H1 (cell line): ENCODE results near the gene SAMD14. TPM values are rescaled to one million over a fixed set of nuclear protein-coding genes. Genes with fewer than 3 reads are reported as not detected.

ENCODE experiments used
- CTCF ChIA-PET: fragments of 300-600 bp; sonication (Branson Sonifier 250); formaldehyde crosslinking; loops from one replicate; lab custom pipeline; 2021; ENCODE audit not compliant: partially characterized antibody; lab: Charles Lee
- POLR2A ChIA-PET: fragments of 300-600 bp; sonication (Branson Sonifier 250); formaldehyde crosslinking; loops from one replicate; lab custom pipeline; 2021; ENCODE audit warnings: inconsistent platforms; ENCODE audit not compliant: partially characterized antibody; lab: Charles Lee
- DNase-seq, 2 experiments: peaks; one replicate each; pipeline versions ENCODE4 v3.0.0 to v3.0.0-alpha.2; 2010 to 2022; ENCODE audit warnings: low spot score in 2 of 2, low read depth in 1 of 2, mixed read lengths in 1 of 2
- FAIRE-seq: peaks from 2 replicates; lab custom pipeline; 2011; peaks lifted over from hg19 to GRCh38; lab: Jason Lieb, UNC
- H2AFZ ChIP-seq: 2 replicates; pipeline ENCODE4 v1.8.1; 2012; ENCODE audit warnings: low read length, inconsistent platforms
- H2AK5ac ChIP-seq: 2 replicates; pipeline ENCODE4 v1.6.1; 2013; ENCODE audit warnings: low read depth, low read length
- H2BK120ac ChIP-seq: replicated peaks from 2 replicates; pipeline ENCODE3; 2013; ENCODE audit warnings: low read depth, low read length, inconsistent platforms
- H2BK12ac ChIP-seq: 2 replicates; pipeline ENCODE4 v1.6.1; 2013; ENCODE audit warnings: low read depth, low read length
- H2BK15ac ChIP-seq: 2 replicates; pipeline ENCODE4 v1.6.1; 2013; ENCODE audit warnings: low read length
- H2BK20ac ChIP-seq: 2 replicates; pipeline ENCODE4 v1.6.1; 2013; ENCODE audit warnings: low read length
- H2BK5ac ChIP-seq: 2 replicates; pipeline ENCODE4 v1.6.1; 2013; ENCODE audit warnings: low read depth, low read length
- H3K14ac ChIP-seq: 2 replicates; pipeline ENCODE4 v1.6.1; 2013; ENCODE audit warnings: inconsistent platforms; ENCODE audit not compliant: insufficient read length
- H3K18ac ChIP-seq: 2 replicates; pipeline ENCODE4 v1.6.1; 2013; ENCODE audit warnings: low read length; ENCODE audit errors: extremely low read depth
- H3K23ac ChIP-seq: 2 replicates; pipeline ENCODE4 v1.6.1; 2013; ENCODE audit warnings: inconsistent platforms; ENCODE audit not compliant: insufficient read length
- H3K23me2 ChIP-seq: 2 replicates; pipeline ENCODE4 v1.6.1; 2013; ENCODE audit warnings: low read depth, low read length
- H3K27ac ChIP-seq: 2 replicates; pipeline ENCODE4 v1.6.1; 2011; ENCODE audit warnings: low read depth, low read length, inconsistent platforms
- H3K27me3 ChIP-seq, 4 experiments: replicated peaks in 1 of 4; 1 replicate in 1 of 4; 2 replicates in 3 of 4; pipeline versions ENCODE4 v1.6.1 to v1.8.1; 2011 to 2013; ENCODE audit warnings: low read length in 3 of 4, mild to moderate bottlenecking in 3 of 4, inconsistent platforms in 2 of 4, mixed read lengths in 2 of 4, moderate library complexity in 1 of 4; ENCODE audit not compliant: control insufficient read depth in 3 of 4, insufficient read depth in 3 of 4; ENCODE audit errors: extremely low read depth in 1 of 4
- H3K36me3 ChIP-seq, 4 experiments: 2 replicates each; pipeline versions ENCODE4 v1.6.1 to v1.8.1; 2011 to 2013; ENCODE audit warnings: mild to moderate bottlenecking in 4 of 4, low read length in 3 of 4, moderate library complexity in 2 of 4, control low read depth in 1 of 4, inconsistent platforms in 1 of 4; ENCODE audit not compliant: insufficient read depth in 4 of 4, control insufficient read depth in 2 of 4
- H3K4ac ChIP-seq: replicated peaks from 2 replicates; pipeline ENCODE3; 2013; ENCODE audit warnings: low read length, low read depth, mixed read lengths, inconsistent platforms; ENCODE audit not compliant: insufficient read length
- H3K4me1 ChIP-seq, 4 experiments: replicated peaks in 1 of 4; 1 replicate in 1 of 4; 2 replicates in 3 of 4; pipeline versions ENCODE4 v1.6.1 to v1.8.1; 2011 to 2013; ENCODE audit warnings: low read length in 3 of 4, inconsistent platforms in 2 of 4, mixed read lengths in 1 of 4; ENCODE audit not compliant: insufficient read depth in 4 of 4, control insufficient read depth in 3 of 4
- H3K4me2 ChIP-seq, 2 experiments: 2 replicates each; pipeline versions ENCODE4 v1.6.1 to v1.8.1; 2011 to 2013; ENCODE audit warnings: low read depth in 2 of 2, low read length in 2 of 2, control low read depth in 1 of 2, inconsistent platforms in 1 of 2, mild to moderate bottlenecking in 1 of 2; ENCODE audit not compliant: insufficient read depth in 1 of 2
- H3K4me3 ChIP-seq, 4 experiments: fragments of 200-600, 300-600 bp in 1 of 4; sonication (generic), shearing (Covaris generic), sonication (Bioruptor Twin) in 1 of 4; 2 replicates each; pipeline versions ENCODE4 v1.5.1 to v1.8.1; 2011 to 2016; ENCODE audit warnings: low read length in 4 of 4, low read depth in 3 of 4, control low read depth in 2 of 4, inconsistent platforms in 2 of 4, mild to moderate bottlenecking in 2 of 4, mixed read lengths in 1 of 4, moderate library complexity in 1 of 4; ENCODE audit not compliant: insufficient read depth in 2 of 4; ENCODE audit errors: extremely low read depth in 1 of 4
- H3K56ac ChIP-seq: replicated peaks from 2 replicates; pipeline ENCODE3; 2013; ENCODE audit warnings: low read depth, mild to moderate bottlenecking, mixed read lengths, low read length, inconsistent platforms; ENCODE audit not compliant: insufficient read length
- H3K79me1 ChIP-seq: 2 replicates; pipeline ENCODE4 v1.6.1; 2013; ENCODE audit warnings: low read depth, low read length, control low read depth
- H3K79me2 ChIP-seq, 2 experiments: 2 replicates each; pipeline versions ENCODE4 v1.6.1 to v1.8.1; 2012 to 2013; ENCODE audit warnings: low read length in 2 of 2, mild to moderate bottlenecking in 2 of 2, inconsistent platforms in 1 of 2; ENCODE audit not compliant: insufficient read depth in 2 of 2, control insufficient read depth in 1 of 2
- H3K9ac ChIP-seq, 4 experiments: replicated peaks in 1 of 4; 1 replicate in 1 of 4; 2 replicates in 3 of 4; pipeline versions ENCODE4 v1.6.1 to v1.8.1; 2011 to 2013; ENCODE audit warnings: low read depth in 3 of 4, low read length in 3 of 4, control low read depth in 2 of 4, mild to moderate bottlenecking in 2 of 4, moderate library complexity in 2 of 4, inconsistent platforms in 1 of 4; ENCODE audit errors: extremely low read depth in 1 of 4
- H3K9me3 ChIP-seq, 2 experiments: 2 replicates each; pipeline versions ENCODE4 v1.6.1 to v1.8.1; 2012 to 2013; ENCODE audit warnings: mild to moderate bottlenecking in 2 of 2, moderate library complexity in 2 of 2, control low read depth in 1 of 2, inconsistent platforms in 1 of 2, low read depth in 1 of 2, low read length in 1 of 2, mixed read lengths in 1 of 2; ENCODE audit not compliant: insufficient read depth in 2 of 2
- H4K20me1 ChIP-seq, 2 experiments: replicated peaks in 1 of 2; 2 replicates each; pipeline versions ENCODE3 to v1.8.1; 2011 to 2013; ENCODE audit warnings: inconsistent platforms in 2 of 2, low read length in 2 of 2, mild to moderate bottlenecking in 1 of 2; ENCODE audit not compliant: insufficient read depth in 2 of 2, control insufficient read depth in 1 of 2
- H4K5ac ChIP-seq: 2 replicates; pipeline ENCODE4 v1.6.1; 2013; ENCODE audit warnings: low read length, low read depth, mixed read lengths, inconsistent platforms; ENCODE audit not compliant: insufficient read length
- H4K8ac ChIP-seq: 2 replicates; pipeline ENCODE4 v1.8.0; 2013; ENCODE audit warnings: mild to moderate bottlenecking, moderate library complexity, low read length, inconsistent platforms; ENCODE audit not compliant: insufficient read depth; ENCODE audit errors: extremely low read depth
- H4K91ac ChIP-seq: replicated peaks from 2 replicates; pipeline ENCODE3; 2013; ENCODE audit warnings: low read length, mixed read lengths, inconsistent platforms; ENCODE audit not compliant: insufficient read length
- CBX5 ChIP-seq: fragments of 300-800, 300-1000 bp; sonication (generic); IDR thresholded peaks from 2 replicates; pipeline ENCODE4 v1.7.1; 2016; ENCODE audit warnings: antibody characterized with exemption, low read length, low read depth
- CREB1 ChIP-seq: IDR thresholded peaks from 2 replicates; pipeline ENCODE4 v1.6.1; 2012; ENCODE audit warnings: inconsistent platforms
- EGR1 ChIP-seq: IDR thresholded peaks from 2 replicates; pipeline ENCODE4 v1.6.1; 2011; ENCODE audit warnings: low read depth, low read length, borderline replicate concordance
- GABPA ChIP-seq: IDR thresholded peaks from 2 replicates; pipeline ENCODE4 v1.6.1; 2011; ENCODE audit warnings: mild to moderate bottlenecking, low read length, moderate library complexity, borderline replicate concordance; ENCODE audit not compliant: insufficient read depth
- HDAC6 ChIP-seq: IDR thresholded peaks from one replicate; pipeline ENCODE4 v1.7.1; 2012; ENCODE audit warnings: low read depth, mild to moderate bottlenecking, inconsistent platforms, low read length, moderate library complexity
- NRF1 ChIP-seq: IDR thresholded peaks from 2 replicates; pipeline ENCODE4 v1.6.1; 2011; ENCODE audit warnings: mild to moderate bottlenecking, low read depth, low read length, improper control_type of control experiment
- RXRA ChIP-seq: IDR thresholded peaks from 2 replicates; pipeline ENCODE4 v1.6.1; 2011; ENCODE audit warnings: low read depth, mild to moderate bottlenecking, low read length, moderate library complexity; ENCODE audit not compliant: insufficient read depth
- SP4 ChIP-seq: IDR thresholded peaks from 2 replicates; pipeline ENCODE4 v1.6.1; 2012; ENCODE audit warnings: low read length, inconsistent platforms
- SUZ12 ChIP-seq: fragments of 200-600 bp; sonication (generic); IDR thresholded peaks from 2 replicates; pipeline ENCODE4 v1.6.1; 2012; ENCODE audit warnings: mild to moderate bottlenecking, inconsistent platforms, low read length, moderate library complexity, mixed read lengths
- TAF7 ChIP-seq: optimal IDR thresholded peaks from 2 replicates; pipeline ENCODE3; 2011; ENCODE audit warnings: low read depth, mild to moderate bottlenecking, inconsistent platforms, low read length, moderate library complexity, borderline replicate concordance
- ZNF274 ChIP-seq: IDR thresholded peaks from 2 replicates; pipeline ENCODE4 v1.7.0; 2012; ENCODE audit warnings: low read length, borderline replicate concordance; ENCODE audit errors: extremely low read depth
- WGBS, 2 experiments: shearing (Covaris generic) in 1 of 2; methylation state at CpG; one replicate each; pipeline versions ENCODE4 v1.1.6 to v1.1.7; 2013 to 2015; ENCODE audit warnings: low lambda C conversion rate in 2 of 2, mixed read lengths in 2 of 2, inconsistent platforms in 1 of 2, low coverage in 1 of 2, missing lambda C conversion rate in 1 of 2; ENCODE audit not compliant: insufficient replicate concordance in 2 of 2, insufficient coverage in 1 of 2, insufficient read length in 1 of 2; ENCODE audit errors: extremely low coverage in 1 of 2, missing lambda C conversion rate in 1 of 2; 5-methylcytosine and 5-hydroxymethylcytosine counted together
- polyA plus RNA-seq, 7 experiments: library from polyadenylated mRNA; depleted of rRNA in 3 of 7; stranded (reverse) in 5 of 7; unstranded in 2 of 7; fragments of >200 nt in 5 of 7; fragments of 200-250 nt in 2 of 7; gene quantifications; 1 replicate in 5 of 7; 2 replicates in 1 of 7; 4 replicates in 1 of 7; pipeline versions ENCODE4 v1.2.1 to v1.2.3, GENCODE V29; 2011 to 2013; ENCODE audit warnings: missing spikeins in 2 of 7, mixed read lengths in 2 of 7
- total RNA-seq: library from RNA; stranded (reverse); fragmentation: NEBNext Ultra II Directional; extraction: Animal tissue kit (Norgen Biotek cat#: 25700); gene quantifications from 2 replicates; pipeline ENCODE4 v1.2.1, GENCODE V29; 2021
- TF ChIP-seq, protein P1 (sequence below): IDR thresholded peaks from 2 replicates; pipeline ENCODE4 v1.6.1; 2012; ENCODE audit warnings: inconsistent platforms

The SAMD14 gene
- total and polyA plus RNA-seq, 2 of the 8 experiments (the other 6 are each of a cell fraction or from before 2014, with no cell fraction given): 5.7 to 5.8 TPM

- DNase-seq: no peak
- Histone ChIP-seq H3K9me3 (no peaks in the 10 kb centered on the region), H3K4me1 (peaks cover 9 to 17% (median 11%) of the 10 kb centered on the region in 4 experiments), H3K4me2 (0 out of 4 replicates have a peak overlapping the region, but pooled peaks of 1 of the 2 experiments have one; percentile 54), H2BK120ac (no peak overlapping the region), H3K4ac (no peak overlapping the region), H3K27me3 (peaks cover 0 to 18% (median 12%) of the 10 kb centered on the region in 4 experiments; a peak in 5 of 7 replicates), H3K9ac (no peak overlapping the region), H3K14ac (no peak overlapping the region), H3K79me1 (no peaks in the 10 kb centered on the region), H2BK20ac (no peak overlapping the region), H3K23ac (no peak overlapping the region), H2BK15ac (peak overlapping the region; percentile 61; the same call in 1 of the 2 replicates), H2BK12ac (no peak overlapping the region), H2AFZ (no peak overlapping the region), H3K79me2 (no peaks in the 10 kb centered on the region), H3K27ac (no peak overlapping the region), H2AK5ac (no peak overlapping the region), H3K56ac (no peak overlapping the region), H3K4me3 (no peak overlapping the region), H3K23me2 (peaks cover 2% of the 10 kb centered on the region; the same call in 1 of the 2 replicates), H4K20me1 (no peaks in the 10 kb centered on the region), H4K5ac (no peak overlapping the region), H4K91ac (no peak overlapping the region), H2BK5ac (no peak overlapping the region), H3K18ac (no peak overlapping the region), H3K36me3 (no peaks in the 10 kb centered on the region), H4K8ac (no peak overlapping the region; the same call in 1 of the 2 replicates)
- WGBS, 2 experiments: 91% methylated on average over 16 of the region's 23 CpGs; no CpG with 5 or more reads in 1 of the 2 experiments
- no peak for FAIRE-seq
- CTCF ChIA-PET: interaction anchor here (0.9 to 23.0 kb wide), 14 partner anchors 10 to 98 kb away, joined by 3 to 412 read pairs (median 6); partner anchors contain the start of genes PDK2, PPP1R9B and SGCA
- POLR2A ChIA-PET: interaction anchor here (0.6 to 2.3 kb wide), 5 partner anchors 10 to 123 kb away, joined by 3 to 11 read pairs (median 4); partner anchors contain the start of gene SAMD14
- no peak for TF ChIP-seq NRF1
- no peak for TF ChIP-seq GABPA
- TF ChIP-seq SP4: no peak
- TF ChIP-seq HDAC6: no peak
- TF ChIP-seq CREB1: no peak
- no peak for TF ChIP-seq RXRA
- TF ChIP-seq SUZ12: no peak
- no peak for TF ChIP-seq TAF7
- no peak for TF ChIP-seq ZNF274
- TF ChIP-seq, protein P1, sequence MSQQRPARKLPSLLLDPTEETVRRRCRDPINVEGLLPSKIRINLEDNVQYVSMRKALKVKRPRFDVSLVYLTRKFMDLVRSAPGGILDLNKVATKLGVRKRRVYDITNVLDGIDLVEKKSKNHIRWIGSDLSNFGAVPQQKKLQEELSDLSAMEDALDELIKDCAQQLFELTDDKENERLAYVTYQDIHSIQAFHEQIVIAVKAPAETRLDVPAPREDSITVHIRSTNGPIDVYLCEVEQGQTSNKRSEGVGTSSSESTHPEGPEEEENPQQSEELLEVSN: no peak
- TF ChIP-seq EGR1: no peak
- no peak for TF ChIP-seq CBX5
These were observed 11.7 kb downstream of the SAMD14 start for GRCh38 chr17:50118076-50118827.
